ENCODE results near the gene C3orf20.

GRCh38 chr3:14793858-14794234 is 118.9 kb downstream of the C3orf20 start:
- TF ChIP-seq POLR2A (IDR thresholded peaks at IDR 0.05): no peak
- TF ChIP-seq CTCF (IDR thresholded peaks at IDR 0.05): no peak

All from heart left ventricle (tissue), 13 donors.